SK-N-SH (cell line): ENCODE measurements around the gene CLIP3. TPM values are rescaled to one million over a fixed set of nuclear protein-coding genes. Genes with fewer than 3 reads are reported as not detected.

Experiments
- CTCF ChIA-PET: fragments of 300-600, 350-600 bp; formaldehyde crosslinking; extraction: SDS; loops from one replicate; lab custom pipeline; 2021; lab: Yijun Ruan, JAX
- POLR2A ChIA-PET: fragments of 350-600 bp; sonication (Branson Sonifier 250); formaldehyde crosslinking; extraction: SDS; loops from one replicate; lab custom pipeline; 2020; ENCODE audit warnings: antibody characterized with exemption, inconsistent platforms; lab: Yijun Ruan, JAX
- DNase-seq: peaks from one replicate; pipeline ENCODE4 v3.0.0; 2012
- H2AFZ ChIP-seq: fragments of 200-600 bp; sonication (generic); 2 replicates; pipeline ENCODE4 v1.8.1; 2016; ENCODE audit warnings: antibody characterized with exemption, mild to moderate bottlenecking, low read depth
- H3F3A ChIP-seq: fragments of 200-600 bp; sonication (generic); replicated peaks from 2 replicates; pipeline ENCODE3; 2016; ENCODE audit warnings: antibody characterized with exemption, mild to moderate bottlenecking; ENCODE audit not compliant: insufficient read depth
- H3K27ac ChIP-seq, 2 experiments: fragments of 200-500 bp in 1 of 2; fragments of 200-600 bp in 1 of 2; sonication (Bioruptor generic) in 1 of 2; sonication (generic), shearing (Covaris generic) in 1 of 2; 2 replicates each; pipeline versions ENCODE4 v1.5.1 to v1.6.1; 2014 to 2016; ENCODE audit warnings: low read depth in 2 of 2, inconsistent platforms in 1 of 2, low read length in 1 of 2, mild to moderate bottlenecking in 1 of 2, mixed read lengths in 1 of 2
- H3K27me3 ChIP-seq: fragments of 200-600 bp; sonication (generic), shearing (Covaris generic); 2 replicates; pipeline ENCODE4 v1.6.1; 2016; ENCODE audit warnings: mixed run types; ENCODE audit not compliant: insufficient read depth
- H3K36me3 ChIP-seq, 2 experiments: fragments of 200-500 bp in 1 of 2; fragments of 200-600 bp in 1 of 2; sonication (Bioruptor generic) in 1 of 2; sonication (generic) in 1 of 2; replicated peaks in 1 of 2; 2 replicates each; pipeline versions ENCODE3 to v1.5.1; 2014 to 2016; ENCODE audit warnings: low read length in 1 of 2, mild to moderate bottlenecking in 1 of 2; ENCODE audit not compliant: insufficient read depth in 2 of 2, control insufficient read depth in 1 of 2
- H3K4me1 ChIP-seq, 2 experiments: fragments of 200-500 bp in 1 of 2; fragments of 200-600 bp in 1 of 2; sonication (Bioruptor generic) in 1 of 2; sonication (generic), shearing (Covaris generic) in 1 of 2; 2 replicates each; pipeline versions ENCODE4 v1.5.1 to v1.6.1; 2014 to 2016; ENCODE audit warnings: low read depth in 1 of 2, low read length in 1 of 2, mixed run types in 1 of 2; ENCODE audit not compliant: insufficient read depth in 2 of 2, control insufficient read depth in 1 of 2
- H3K4me2 ChIP-seq: fragments of 200-600 bp; sonication (generic), shearing (Covaris generic); 2 replicates; pipeline ENCODE4 v1.6.1; 2017; ENCODE audit warnings: mixed run types
- H3K4me3 ChIP-seq, 2 experiments: fragments of 200-500 bp in 1 of 2; fragments of 200-600 bp in 1 of 2; sonication (Bioruptor generic) in 1 of 2; sonication (generic), shearing (Covaris generic) in 1 of 2; 2 replicates each; pipeline versions ENCODE4 v1.5.1 to v1.8.1; 2014 to 2016; ENCODE audit warnings: low read depth in 2 of 2, inconsistent platforms in 1 of 2, low read length in 1 of 2, mild to moderate bottlenecking in 1 of 2, mixed read lengths in 1 of 2, moderate library complexity in 1 of 2
- H3K79me2 ChIP-seq: fragments of 200-600 bp; sonication (generic); 2 replicates; pipeline ENCODE4 v1.8.1; 2017; ENCODE audit warnings: mild to moderate bottlenecking; ENCODE audit not compliant: insufficient read depth
- H3K9ac ChIP-seq: fragments of 200-600 bp; sonication (generic); 2 replicates; pipeline ENCODE4 v1.6.1; 2017; ENCODE audit warnings: mixed run types
- H3K9me2 ChIP-seq: fragments of 200-600 bp; sonication (generic); 2 replicates; pipeline ENCODE4 v1.6.1; 2017; ENCODE audit warnings: mixed run types
- H3K9me3 ChIP-seq: fragments of 200-600 bp; sonication (generic); 2 replicates; pipeline ENCODE4 v1.6.1; 2017; ENCODE audit warnings: mixed run types, mild to moderate bottlenecking, moderate library complexity
- H4K20me1 ChIP-seq: fragments of 200-600 bp; sonication (generic); 2 replicates; pipeline ENCODE4 v1.6.1; 2017; ENCODE audit warnings: mild to moderate bottlenecking, mixed run types; ENCODE audit not compliant: insufficient read depth
- CHD2 ChIP-seq: fragments of 150-350 bp; IDR thresholded peaks from 2 replicates; pipeline ENCODE4 v1.6.1; 2018; ENCODE audit warnings: low read length; ENCODE audit not compliant: partially characterized antibody
- EP300 ChIP-seq, 2 experiments: IDR thresholded peaks; 2 replicates each; pipeline versions ENCODE4 v1.4.0 to v1.6.1; 2012; ENCODE audit warnings: borderline replicate concordance in 1 of 2, low read depth in 1 of 2, low read length in 1 of 2
- EZH2phosphoT487 ChIP-seq: fragments of 200-600 bp; sonication (generic); IDR thresholded peaks from 2 replicates; pipeline ENCODE4 v1.6.1; 2017; ENCODE audit warnings: low read depth, mixed run types, mild to moderate bottlenecking, antibody characterized with exemption, moderate library complexity, borderline replicate concordance
- FOXJ3 ChIP-seq: sonication (generic); formaldehyde crosslinking; IDR thresholded peaks from 2 replicates; pipeline ENCODE4 v1.5.1; 2020; ENCODE audit warnings: mild to moderate bottlenecking, missing genetic modification reagents
- FOXM1 ChIP-seq: IDR thresholded peaks from 2 replicates; pipeline ENCODE4 v1.4.0; 2012; ENCODE audit warnings: low read depth, mild to moderate bottlenecking
- GABPA ChIP-seq: IDR thresholded peaks from 2 replicates; pipeline ENCODE4 v1.4.0; 2012; ENCODE audit warnings: low read depth, mild to moderate bottlenecking
- IRF3 ChIP-seq: fragments of 150-350 bp; IDR thresholded peaks from 2 replicates; pipeline ENCODE4 v1.6.1; 2016; ENCODE audit warnings: mild to moderate bottlenecking, low read depth, low read length
- MAX ChIP-seq: IDR thresholded peaks from 2 replicates; pipeline ENCODE4 v1.4.0; 2012; ENCODE audit warnings: low read depth
- MEF2A ChIP-seq: IDR thresholded peaks from 2 replicates; pipeline ENCODE4 v1.4.0; 2012; ENCODE audit warnings: low read depth, borderline replicate concordance
- NFIC ChIP-seq: IDR thresholded peaks from 2 replicates; pipeline ENCODE4 v1.4.0; 2012; ENCODE audit warnings: borderline replicate concordance
- RAD21 ChIP-seq: IDR thresholded peaks from 2 replicates; pipeline ENCODE4 v1.6.1; 2012; ENCODE audit warnings: mild to moderate bottlenecking, low read length
- REST ChIP-seq: IDR thresholded peaks from 2 replicates; pipeline ENCODE4 v1.6.1; 2012; ENCODE audit warnings: mild to moderate bottlenecking, low read depth, low read length, moderate library complexity
- RXRA ChIP-seq: IDR thresholded peaks from 2 replicates; pipeline ENCODE4 v1.4.0; 2012; ENCODE audit warnings: low read depth, mild to moderate bottlenecking, borderline replicate concordance
- SMC3 ChIP-seq: IDR thresholded peaks from 2 replicates; pipeline ENCODE4 v1.6.1; 2012; ENCODE audit warnings: low read depth, low read length, improper control_type of control experiment
- TCF12 ChIP-seq: IDR thresholded peaks from 2 replicates; pipeline ENCODE4 v1.4.0; 2012
- TEAD4 ChIP-seq: IDR thresholded peaks from 2 replicates; pipeline ENCODE4 v1.4.0; 2012; ENCODE audit warnings: mild to moderate bottlenecking, borderline replicate concordance; ENCODE audit not compliant: insufficient read depth
- WGBS: methylation state at CpG from one replicate; pipeline ENCODE4 v1.1.6; 2017; ENCODE audit warnings: low lambda C conversion rate; 5-methylcytosine and 5-hydroxymethylcytosine counted together
- polyA plus RNA-seq, 3 experiments: library from polyadenylated mRNA; depleted of rRNA; stranded (reverse); fragments of >200 nt; gene quantifications; 2 replicates each; pipeline ENCODE4 v1.2.3, GENCODE V29; 2012

Gene CLIP3
- polyA plus RNA-seq, 1 of the 3 experiments (the other 2 are of a cell fraction), result 13.1 TPM

- no peak overlapping the region for H3K4me2 ChIP-seq
- no peak for DNase-seq
- no peak overlapping the region for H2AFZ ChIP-seq
- peaks cover 3 to 4% of the 10 kb centered on the region in 2 experiments; a peak in 2 of 4 replicates for H3K4me1 ChIP-seq
- no peak overlapping the region for H3K27ac ChIP-seq
- no peaks in the 10 kb centered on the region for H3K27me3 ChIP-seq
- peaks cover 11% of the 10 kb centered on the region for H3K79me2 ChIP-seq
- ChIA-PET POLR2A (no interaction called here), CTCF (interaction anchor here (0.8 kb wide), 1 partner anchor 44 kb away, joined by 3 read pairs; no protein-coding TSS in a partner anchor)
- H3K9me2 ChIP-seq, result no peaks in the 10 kb centered on the region
- no peaks in the 10 kb centered on the region for H3K9me3 ChIP-seq
- H4K20me1 ChIP-seq, result no peaks in the 10 kb centered on the region; the same call in 1 of the 2 replicates
- H3K36me3 ChIP-seq, result no peaks in the 10 kb centered on the region
- no peak overlapping the region for H3K4me3 ChIP-seq
- WGBS, result 76% methylated on average over 3 of the region's 3 CpGs
- no peak overlapping the region for H3K9ac ChIP-seq
- TF ChIP-seq SMC3, result peak; percentile 16; the same call in 1 of the 2 replicates
- no peak for TF ChIP-seq FOXM1
- peak; percentile 22; the same call in 1 of the 2 replicates for TF ChIP-seq RAD21
- no peak for TF ChIP-seq GABPA
- no peak for TF ChIP-seq CHD2
- TF ChIP-seq NFIC, result no peak
- H3F3A ChIP-seq, result peaks cover 15% of the 10 kb centered on the region
Measured at GRCh38 chr19:36051236-36051635, 18.6 kb upstream of the CLIP3 start.

- Histone ChIP-seq H2AFZ (no peak overlapping the region), H3K9me2 (no peaks in the 10 kb centered on the region), H3K79me2 (no peaks in the 10 kb centered on the region), H3K4me1 (peaks cover 0 to 3% of the 10 kb centered on the region in 2 experiments; a peak in 2 of 4 replicates), H3K27ac (no peak overlapping the region), H4K20me1 (no peaks in the 10 kb centered on the region), H3K9me3 (no peaks in the 10 kb centered on the region), H3K4me2 (no peak overlapping the region), H3K36me3 (no peaks in the 10 kb centered on the region), H3F3A (peaks cover 15% of the 10 kb centered on the region), H3K9ac (no peak overlapping the region), H3K27me3 (no peaks in the 10 kb centered on the region), H3K4me3 (no peak overlapping the region)
- TF ChIP-seq EP300 (IDR thresholded peaks at IDR 0.05; ENCODE audit: borderline replicate concordance in 1 of 2, low read depth in 1 of 2, low read length in 1 of 2) (no peak), CHD2 (no peak), RXRA (no peak), TEAD4 (no peak), TCF12 (no peak), MEF2A (no peak)
- no peak for DNase-seq
- WGBS, result 93% methylated on average over 4 of the region's 4 CpGs
- ChIA-PET POLR2A (no interaction called here), CTCF (no interaction called here)
Measured at GRCh38 chr19:36049080-36049698, 16.5 kb upstream of the CLIP3 start.

GRCh38 chr19:36047835-36048234 lies 15.2 kb upstream of the CLIP3 start:
- no peak for DNase-seq
- Histone ChIP-seq H3K9me3 (no peaks in the 10 kb centered on the region), H3F3A (peaks cover 1% of the 10 kb centered on the region), H4K20me1 (no peaks in the 10 kb centered on the region), H3K4me3 (no peak overlapping the region), H3K27me3 (no peaks in the 10 kb centered on the region), H3K36me3 (no peaks in the 10 kb centered on the region), H3K79me2 (no peaks in the 10 kb centered on the region), H3K9ac (no peak overlapping the region), H3K27ac (no peak overlapping the region), H3K4me2 (no peak overlapping the region), H3K4me1 (peaks cover 0 to under 1% of the 10 kb centered on the region in 2 experiments; a peak in 2 of 4 replicates), H3K9me2 (no peaks in the 10 kb centered on the region), H2AFZ (no peak overlapping the region)
- ChIA-PET POLR2A (no interaction called here), CTCF (interaction anchor here (1.3 kb wide), 1 partner anchor 8 kb away, joined by 4 read pairs; no protein-coding TSS in a partner anchor)
- no peak for TF ChIP-seq MAX
- no peak for TF ChIP-seq TCF12
- no peak for TF ChIP-seq EP300 (IDR thresholded peaks at IDR 0.05; ENCODE audit: borderline replicate concordance in 1 of 2, low read depth in 1 of 2, low read length in 1 of 2)
- TF ChIP-seq IRF3, result no peak
- no peak for TF ChIP-seq EZH2phosphoT487
- TF ChIP-seq RAD21, result no peak
- TF ChIP-seq FOXJ3, result no peak
- TF ChIP-seq REST, result no peak
- no peak for TF ChIP-seq TEAD4
